Gastroesophageal sphincter (tissue), 3 donors: Measurements from ENCODE around the gene HAT1.

Experiments
- CTCF ChIP-seq, 4 experiments: fragments of 200-600 bp in 2 of 4; fragments of 450-650 bp in 2 of 4; sonication (generic) in 1 of 4; IDR thresholded peaks; one replicate each; pipeline ENCODE4 v1.5.1; 2017 to 2019; ENCODE audit warnings: antibody characterized with exemption in 4 of 4, mild to moderate bottlenecking in 2 of 4, moderate library complexity in 2 of 4
- EP300 ChIP-seq: sonication (generic); formaldehyde crosslinking; IDR thresholded peaks from one replicate; pipeline ENCODE4 v1.6.1; 2017; ENCODE audit warnings: antibody characterized with exemption, mild to moderate bottlenecking
- POLR2A ChIP-seq, 2 donors: fragments of 450-650 bp; IDR thresholded peaks; one replicate each; pipeline ENCODE4 v1.6.1; 2017; ENCODE audit warnings: antibody characterized with exemption in 2 of 2, mild to moderate bottlenecking in 2 of 2, moderate library complexity in 1 of 2
- POLR2AphosphoS5 ChIP-seq: sonication (generic); formaldehyde crosslinking; IDR thresholded peaks from one replicate; pipeline ENCODE4 v1.6.1; 2017; ENCODE audit warnings: antibody characterized with exemption

- TF ChIP-seq POLR2A (IDR thresholded peaks at IDR 0.05) (no peak), CTCF (IDR thresholded peaks at IDR 0.05) (no peak), POLR2AphosphoS5 (no peak), EP300 (no peak)
Observed at GRCh38 chr2:171985076-171985475, 62.8 kb downstream of the HAT1 start.
